ENCODE data around the gene EXOSC9.

The EXOSC9 gene

DNA sequence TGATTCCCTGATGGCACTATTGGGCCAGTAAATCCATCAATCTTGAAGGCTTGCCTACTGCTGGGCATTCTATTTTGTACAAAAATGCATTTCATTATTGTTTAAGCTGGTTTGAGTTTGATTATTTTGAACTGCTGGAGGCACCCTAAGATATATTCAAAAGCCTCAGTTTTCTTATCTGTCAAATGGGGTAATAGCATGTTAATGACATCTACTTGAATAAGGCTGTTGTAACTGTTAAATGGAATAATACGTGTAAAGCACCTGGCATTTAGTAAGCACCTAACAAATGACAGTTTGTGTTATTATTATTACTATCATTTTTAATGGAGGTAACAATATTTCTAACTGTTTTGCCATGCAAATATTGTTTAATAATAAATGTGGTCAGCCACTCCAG is 29.3 kb upstream of the EXOSC9 start:
- H3K4me2 ChIP-seq (ENCODE audit: insufficient read depth, low read length), result no peak overlapping the region
- no peaks in the 10 kb centered on the region for H3K27me3 ChIP-seq (ENCODE audit: insufficient read depth, low read length, poor library complexity)
- H3K4me3 ChIP-seq (ENCODE audit: low read depth in 1 of 2, low read length in 2 of 2), result no peak overlapping the region
- no peak for TF ChIP-seq EZH2 (IDR thresholded peaks at IDR 0.05; ENCODE audit: borderline replicate concordance, low read depth, low read length, severe bottlenecking)
- TF ChIP-seq, protein P1, sequence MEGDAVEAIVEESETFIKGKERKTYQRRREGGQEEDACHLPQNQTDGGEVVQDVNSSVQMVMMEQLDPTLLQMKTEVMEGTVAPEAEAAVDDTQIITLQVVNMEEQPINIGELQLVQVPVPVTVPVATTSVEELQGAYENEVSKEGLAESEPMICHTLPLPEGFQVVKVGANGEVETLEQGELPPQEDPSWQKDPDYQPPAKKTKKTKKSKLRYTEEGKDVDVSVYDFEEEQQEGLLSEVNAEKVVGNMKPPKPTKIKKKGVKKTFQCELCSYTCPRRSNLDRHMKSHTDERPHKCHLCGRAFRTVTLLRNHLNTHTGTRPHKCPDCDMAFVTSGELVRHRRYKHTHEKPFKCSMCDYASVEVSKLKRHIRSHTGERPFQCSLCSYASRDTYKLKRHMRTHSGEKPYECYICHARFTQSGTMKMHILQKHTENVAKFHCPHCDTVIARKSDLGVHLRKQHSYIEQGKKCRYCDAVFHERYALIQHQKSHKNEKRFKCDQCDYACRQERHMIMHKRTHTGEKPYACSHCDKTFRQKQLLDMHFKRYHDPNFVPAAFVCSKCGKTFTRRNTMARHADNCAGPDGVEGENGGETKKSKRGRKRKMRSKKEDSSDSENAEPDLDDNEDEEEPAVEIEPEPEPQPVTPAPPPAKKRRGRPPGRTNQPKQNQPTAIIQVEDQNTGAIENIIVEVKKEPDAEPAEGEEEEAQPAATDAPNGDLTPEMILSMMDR (IDR thresholded peaks at IDR 0.05; ENCODE audit: borderline replicate concordance, extremely low read depth, low read length, poor library complexity, severe bottlenecking), result no peak
- no peaks in the 10 kb centered on the region for H3K79me2 ChIP-seq (ENCODE audit: insufficient read depth, low read length)
- ATAC-seq (ENCODE audit: insufficient read depth, low read depth) (no peak), DNase-seq (no peak)
- H3K36me3 ChIP-seq (ENCODE audit: insufficient read depth, low read length), result no peaks in the 10 kb centered on the region
- H3K27ac ChIP-seq (ENCODE audit: low read length), result no peak overlapping the region
- no peaks in the 10 kb centered on the region for H3K9me3 ChIP-seq (ENCODE audit: insufficient read depth, low read length, severe bottlenecking)
- no peaks in the 10 kb centered on the region for H4K20me1 ChIP-seq (ENCODE audit: insufficient read depth, low read length)
- H2AFZ ChIP-seq (ENCODE audit: low read depth, low read length), result no peak overlapping the region
- H3K9ac ChIP-seq (ENCODE audit: low read depth, low read length), result no peak overlapping the region
- H3K4me1 ChIP-seq (ENCODE audit: insufficient read depth, low read length), result peaks cover 3% of the 10 kb centered on the region; the same call in 1 of the 2 replicates

GRCh38 chr4:121773883-121774282 is 27.2 kb upstream of the EXOSC9 start:
- Histone ChIP-seq H3K79me2 (ENCODE audit: insufficient read depth, low read length) (no peaks in the 10 kb centered on the region), H3K9me3 (ENCODE audit: insufficient read depth, low read length, severe bottlenecking) (no peaks in the 10 kb centered on the region), H3K9ac (ENCODE audit: low read depth, low read length) (no peak overlapping the region), H3K4me2 (ENCODE audit: insufficient read depth, low read length) (no peak overlapping the region), H3K4me1 (ENCODE audit: insufficient read depth, low read length) (peaks cover 3% of the 10 kb centered on the region; the same call in 1 of the 2 replicates), H3K27me3 (ENCODE audit: insufficient read depth, low read length, poor library complexity) (no peaks in the 10 kb centered on the region), H3K4me3 (ENCODE audit: low read depth in 1 of 2, low read length in 2 of 2) (no peak overlapping the region), H3K36me3 (ENCODE audit: insufficient read depth, low read length) (no peaks in the 10 kb centered on the region), H3K27ac (ENCODE audit: low read length) (no peak overlapping the region), H4K20me1 (ENCODE audit: insufficient read depth, low read length) (no peaks in the 10 kb centered on the region), H2AFZ (ENCODE audit: low read depth, low read length) (0 out of 2 replicates have a peak overlapping the region, but pooled peaks have one; percentile 24)
- TF ChIP-seq, protein P1 (IDR thresholded peaks at IDR 0.05; ENCODE audit: borderline replicate concordance, extremely low read depth, low read length, poor library complexity, severe bottlenecking), result no peak
- no peak for TF ChIP-seq EZH2 (IDR thresholded peaks at IDR 0.05; ENCODE audit: borderline replicate concordance, low read depth, low read length, severe bottlenecking)
- ATAC-seq (ENCODE audit: insufficient read depth, low read depth) (no peak), DNase-seq (no peak)

DNA sequence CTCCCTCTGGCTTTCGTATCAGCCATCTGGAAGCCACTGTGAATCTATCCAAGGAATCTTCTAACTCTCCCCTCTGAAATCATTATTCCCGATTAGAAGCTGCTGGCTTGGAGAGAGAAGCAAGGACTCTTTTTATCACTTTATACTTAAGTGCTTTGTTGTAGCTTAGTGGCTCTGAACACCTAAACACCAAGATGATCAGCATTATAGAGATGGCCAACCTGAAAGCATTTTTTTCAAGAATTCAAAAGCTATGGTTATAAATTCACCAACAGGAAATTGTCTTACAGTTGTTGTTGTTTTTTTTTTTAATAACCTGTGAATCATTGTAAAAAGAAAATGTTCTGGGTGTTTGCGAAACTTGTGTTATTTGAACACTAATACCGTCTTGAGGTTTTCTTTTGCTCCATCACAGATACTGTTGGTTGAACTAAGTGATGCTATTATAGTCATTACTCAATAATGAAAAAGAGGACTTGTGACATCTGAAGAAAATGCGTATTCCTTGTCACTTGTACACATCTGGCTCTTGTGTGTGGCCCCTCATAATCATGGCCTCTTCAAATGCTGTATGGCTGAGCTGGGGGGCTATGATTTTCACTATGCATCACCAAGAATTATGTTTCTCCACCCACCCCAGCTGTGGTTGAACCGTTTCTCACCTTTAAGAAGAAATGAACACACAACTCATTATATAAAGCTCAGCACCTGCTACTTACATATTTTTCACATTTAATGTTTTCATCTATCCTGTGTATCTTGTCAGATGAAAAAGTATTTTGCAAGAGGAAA is 24.3 kb upstream of the EXOSC9 start:
- H3K36me3 ChIP-seq (ENCODE audit: insufficient read depth, low read length), result no peaks in the 10 kb centered on the region
- H3K4me1 ChIP-seq (ENCODE audit: insufficient read depth, low read length), result peaks cover 3% of the 10 kb centered on the region; the same call in 1 of the 2 replicates
- no peaks in the 10 kb centered on the region for H3K27me3 ChIP-seq (ENCODE audit: insufficient read depth, low read length, poor library complexity)
- DNase-seq (no peak), ATAC-seq (ENCODE audit: insufficient read depth, low read depth) (no peak)
- no peak overlapping the region for H2AFZ ChIP-seq (ENCODE audit: low read depth, low read length)
- no peaks in the 10 kb centered on the region for H3K79me2 ChIP-seq (ENCODE audit: insufficient read depth, low read length)
- H4K20me1 ChIP-seq (ENCODE audit: insufficient read depth, low read length), result no peaks in the 10 kb centered on the region
- no peak for TF ChIP-seq EZH2 (IDR thresholded peaks at IDR 0.05; ENCODE audit: borderline replicate concordance, low read depth, low read length, severe bottlenecking)
- TF ChIP-seq, protein P1 (IDR thresholded peaks at IDR 0.05; ENCODE audit: borderline replicate concordance, extremely low read depth, low read length, poor library complexity, severe bottlenecking), result no peak
- no peak overlapping the region for H3K4me3 ChIP-seq (ENCODE audit: low read depth in 1 of 2, low read length in 2 of 2)
- no peak overlapping the region for H3K9ac ChIP-seq (ENCODE audit: low read depth, low read length)
- H3K4me2 ChIP-seq (ENCODE audit: insufficient read depth, low read length), result no peak overlapping the region
- H3K27ac ChIP-seq (ENCODE audit: low read length), result no peak overlapping the region
- H3K9me3 ChIP-seq (ENCODE audit: insufficient read depth, low read length, severe bottlenecking), result no peaks in the 10 kb centered on the region
